GM13976 (cell line): ENCODE measurements around the gene PSMA3.
A peak's percentile ranks its signal among the peaks of the same experiment; 100 is the strongest.

Experiments
- DNase-seq: peaks from one replicate; pipeline ENCODE4 v3.0.0; 2012; ENCODE audit warnings: low spot score
- in situ Hi-C: fragments of 300-500 bp; cut with MboI; formaldehyde crosslinking; loops from one replicate; pipeline ENCODE4 v1.12.0; 2022; ENCODE audit warnings: low sequenced_read_pairs, mixed read lengths, inconsistent platforms; ENCODE audit not compliant: unreplicated experiment
- TF ChIP-seq, protein P1 (sequence below): IDR thresholded peaks from 2 replicates; pipeline ENCODE4 v1.5.1; 2012; ENCODE audit warnings: borderline replicate concordance, mild to moderate bottlenecking; ENCODE audit not compliant: insufficient read depth; ENCODE audit errors: extremely low read depth, missing control alignments, control extremely low read depth

Gene PSMA3

DNA sequence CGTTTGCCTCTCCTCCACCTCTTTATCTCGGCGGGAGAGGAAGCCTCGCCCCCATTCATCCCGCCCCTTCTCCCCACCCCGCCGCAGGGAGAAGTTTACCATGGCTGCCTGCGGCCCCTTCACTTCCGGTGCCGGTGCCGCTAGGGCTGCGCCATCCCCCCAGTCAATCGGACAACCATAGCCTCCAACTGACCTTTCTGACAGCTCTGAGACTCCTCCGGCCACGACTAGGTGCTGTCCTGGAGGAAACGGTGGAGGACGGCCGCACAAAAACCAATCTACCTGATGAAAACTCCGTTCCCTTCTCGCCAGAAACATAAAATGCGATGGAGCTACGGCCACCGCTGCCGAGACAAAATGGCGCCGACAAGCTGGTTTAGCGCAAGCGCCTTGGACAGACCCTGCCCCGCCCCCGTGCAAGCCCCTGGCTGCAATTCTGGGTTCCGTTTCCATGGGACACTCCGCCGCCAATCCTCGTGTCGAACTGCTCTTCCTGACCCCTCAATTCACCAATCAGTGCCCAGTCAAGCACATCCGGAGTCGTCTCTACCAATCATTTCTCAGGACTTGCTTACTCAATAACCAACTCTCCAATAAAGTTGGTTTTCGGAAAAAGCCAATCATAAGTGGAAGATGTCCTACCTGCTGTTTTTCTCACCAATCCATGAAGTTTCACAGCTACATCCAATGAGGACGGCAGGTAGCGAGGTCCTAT lies 53.3 kb downstream of the PSMA3 start:
- TF ChIP-seq, protein P1, sequence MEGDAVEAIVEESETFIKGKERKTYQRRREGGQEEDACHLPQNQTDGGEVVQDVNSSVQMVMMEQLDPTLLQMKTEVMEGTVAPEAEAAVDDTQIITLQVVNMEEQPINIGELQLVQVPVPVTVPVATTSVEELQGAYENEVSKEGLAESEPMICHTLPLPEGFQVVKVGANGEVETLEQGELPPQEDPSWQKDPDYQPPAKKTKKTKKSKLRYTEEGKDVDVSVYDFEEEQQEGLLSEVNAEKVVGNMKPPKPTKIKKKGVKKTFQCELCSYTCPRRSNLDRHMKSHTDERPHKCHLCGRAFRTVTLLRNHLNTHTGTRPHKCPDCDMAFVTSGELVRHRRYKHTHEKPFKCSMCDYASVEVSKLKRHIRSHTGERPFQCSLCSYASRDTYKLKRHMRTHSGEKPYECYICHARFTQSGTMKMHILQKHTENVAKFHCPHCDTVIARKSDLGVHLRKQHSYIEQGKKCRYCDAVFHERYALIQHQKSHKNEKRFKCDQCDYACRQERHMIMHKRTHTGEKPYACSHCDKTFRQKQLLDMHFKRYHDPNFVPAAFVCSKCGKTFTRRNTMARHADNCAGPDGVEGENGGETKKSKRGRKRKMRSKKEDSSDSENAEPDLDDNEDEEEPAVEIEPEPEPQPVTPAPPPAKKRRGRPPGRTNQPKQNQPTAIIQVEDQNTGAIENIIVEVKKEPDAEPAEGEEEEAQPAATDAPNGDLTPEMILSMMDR = no peak
- peak; percentile 94 for DNase-seq
- in situ Hi-C loops = no loop called here

DNA sequence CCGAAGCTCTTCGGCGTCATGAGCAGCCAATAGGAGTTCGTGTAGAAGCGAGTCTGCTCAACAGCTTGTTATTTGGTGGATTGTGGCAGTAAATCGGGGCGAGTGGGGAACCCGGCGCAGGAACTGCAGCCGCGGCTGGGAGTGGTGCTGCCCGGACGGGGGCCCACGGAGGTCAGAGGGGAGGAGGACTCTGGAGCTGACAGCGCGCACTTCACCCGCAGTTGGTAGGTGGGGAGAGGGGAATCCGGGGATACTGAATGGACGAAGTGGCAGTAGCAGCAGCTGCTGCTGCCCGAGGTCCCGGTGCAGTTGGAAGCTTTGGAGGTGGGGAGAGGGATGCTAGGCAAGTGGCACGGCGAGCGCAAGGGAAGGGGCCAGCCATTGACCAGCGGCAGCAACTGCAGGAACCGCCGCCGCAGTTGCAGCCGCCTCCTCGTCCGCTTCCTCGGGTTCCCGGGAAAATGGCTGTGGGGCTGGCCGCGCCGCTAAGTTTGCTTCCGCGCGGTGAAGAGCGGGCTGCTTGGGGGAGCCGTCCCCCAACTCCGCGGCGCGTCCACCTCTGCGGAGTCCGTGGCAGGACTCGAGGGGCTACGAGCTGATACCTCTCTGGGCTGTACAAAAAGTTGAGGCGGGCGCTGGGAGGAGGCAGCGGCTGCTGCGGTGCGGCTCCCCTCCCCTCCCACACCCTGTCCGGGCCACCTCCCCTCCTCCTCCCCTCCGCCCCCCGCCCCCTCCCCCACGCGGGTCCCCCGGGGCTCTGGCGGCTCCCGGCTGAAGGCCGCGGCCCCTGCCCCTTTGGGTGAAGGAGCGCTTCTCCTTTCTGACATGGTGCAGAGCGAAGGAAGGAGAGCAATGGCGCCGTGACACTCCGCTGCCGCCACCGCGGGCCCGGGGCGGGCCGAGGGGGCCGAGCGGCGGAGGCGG lies 54.1 kb downstream of the PSMA3 start, which contains the start of gene ARID4A:
ARID4A (plus strand) TSS at position 79 of the 924 bp plus-strand sequence. CDS start 1,300 bp downstream, outside the sequence.
- peak; percentile 69 for DNase-seq
- in situ Hi-C loops = no loop called here
- TF ChIP-seq, protein P1 = no peak

DNA sequence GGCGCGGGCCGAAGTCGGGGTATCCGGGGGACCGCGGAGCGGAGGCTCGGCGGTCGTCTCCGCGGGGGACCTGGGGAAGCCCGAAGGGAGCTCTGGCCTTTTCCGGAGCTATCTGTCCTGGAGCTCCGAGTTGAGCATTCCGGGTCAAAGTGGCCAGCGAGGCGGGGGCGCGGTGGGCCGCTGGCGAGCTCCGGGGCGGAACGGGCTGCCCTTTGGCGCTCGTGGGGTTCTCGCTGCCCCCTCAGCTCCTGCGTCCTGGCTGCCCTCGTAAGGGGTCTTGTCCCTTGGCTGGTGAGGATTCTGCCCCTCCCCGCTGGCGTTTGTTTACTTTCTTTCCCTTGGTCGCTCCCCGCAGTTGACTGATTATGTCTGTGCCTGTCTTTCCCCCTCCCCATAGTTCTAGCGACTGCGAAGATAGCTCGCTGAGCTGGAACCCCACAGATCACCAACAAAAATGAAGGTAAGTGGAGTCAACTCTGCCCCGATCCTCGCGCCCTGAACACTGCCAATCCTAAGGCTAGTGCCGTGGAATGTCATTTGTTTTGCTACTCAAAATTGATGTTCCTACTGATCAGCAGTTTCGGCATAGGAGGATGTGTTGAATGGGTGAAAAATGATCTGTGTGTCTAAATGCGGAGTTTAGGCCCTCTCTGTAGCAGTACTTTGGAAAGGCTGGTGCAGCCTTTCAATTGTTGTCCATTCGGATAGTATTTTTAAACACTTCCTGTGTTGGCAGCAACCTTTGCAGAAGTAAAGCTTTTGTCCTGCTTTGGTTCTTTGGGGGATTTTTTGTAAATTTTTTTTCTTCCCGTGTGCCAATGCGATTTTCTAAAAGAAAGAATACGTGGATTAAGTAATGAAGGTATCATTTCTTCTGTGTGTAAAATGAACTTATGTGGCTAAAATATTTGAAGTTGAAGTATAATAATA lies 55.0 kb downstream of the PSMA3 start:
- no peak for DNase-seq
- TF ChIP-seq, protein P1 = no peak
- in situ Hi-C loops = no loop called here

DNA sequence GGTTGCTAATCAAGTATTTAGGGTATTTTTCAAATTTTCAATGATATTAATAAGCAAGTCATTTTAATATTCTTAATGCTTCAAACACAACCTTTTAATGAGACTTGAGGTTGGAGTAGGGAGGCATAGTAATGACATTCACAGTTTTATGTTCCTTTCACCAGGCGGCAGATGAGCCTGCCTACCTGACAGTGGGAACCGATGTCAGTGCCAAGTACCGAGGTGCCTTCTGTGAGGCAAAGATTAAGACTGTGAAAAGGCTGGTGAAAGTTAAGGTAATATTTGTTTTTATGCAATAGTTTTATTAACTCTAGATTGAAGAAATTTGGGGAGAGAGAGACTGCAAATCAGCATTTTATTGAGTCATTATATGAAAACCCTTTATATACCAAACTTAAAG lies 56.8 kb downstream of the PSMA3 start:
- no peak for DNase-seq
- in situ Hi-C loops = no loop called here
- TF ChIP-seq, protein P1 = no peak

DNA sequence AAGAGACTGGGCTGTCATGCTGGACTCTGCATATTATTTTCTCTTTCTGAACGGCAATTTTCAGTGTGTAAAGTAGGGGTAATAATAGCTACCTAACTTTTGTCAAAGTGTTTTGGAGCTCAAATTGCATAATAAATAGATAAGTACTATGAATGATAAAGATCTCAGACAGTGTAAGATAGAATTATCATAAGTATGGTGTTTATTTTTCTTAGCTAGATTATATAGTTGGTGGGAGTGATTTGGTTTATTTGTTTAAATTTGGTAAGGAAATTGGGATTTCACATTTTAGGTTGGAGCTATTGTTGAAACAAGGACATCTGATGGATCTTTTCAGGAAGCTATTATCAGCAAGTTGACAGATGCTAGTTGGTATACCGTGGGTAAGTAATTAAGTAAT lies 61.1 kb downstream of the PSMA3 start:
- in situ Hi-C loops = no loop called here

More for the DNA sequence above, 61.1 kb downstream of the PSMA3 start:
- DNase-seq = no peak
- TF ChIP-seq, protein P1 = no peak
